Transverse colon (tissue), 3 donors: Measurements from ENCODE around the gene MSX2.

Source experiments
- CTCF ChIP-seq, 5 experiments: fragments of 200-600 bp in 3 of 5; fragments of 450-650 bp in 2 of 5; sonication (generic) in 3 of 5; IDR thresholded peaks; 1 replicate in 2 of 5; 2 replicates in 3 of 5; pipeline ENCODE4 v1.5.1; 2016 to 2017; ENCODE audit warnings: antibody characterized with exemption in 5 of 5, inconsistent platforms in 3 of 5, mild to moderate bottlenecking in 2 of 5, moderate library complexity in 1 of 5
- EP300 ChIP-seq: sonication (generic); formaldehyde crosslinking; IDR thresholded peaks from one replicate; pipeline ENCODE4 v1.6.1; 2017; ENCODE audit warnings: antibody characterized with exemption, low read depth
- POLR2A ChIP-seq: fragments of 450-650 bp; IDR thresholded peaks from one replicate; pipeline ENCODE4 v1.6.1; 2016; ENCODE audit warnings: antibody characterized with exemption, mild to moderate bottlenecking, moderate library complexity

DNA sequence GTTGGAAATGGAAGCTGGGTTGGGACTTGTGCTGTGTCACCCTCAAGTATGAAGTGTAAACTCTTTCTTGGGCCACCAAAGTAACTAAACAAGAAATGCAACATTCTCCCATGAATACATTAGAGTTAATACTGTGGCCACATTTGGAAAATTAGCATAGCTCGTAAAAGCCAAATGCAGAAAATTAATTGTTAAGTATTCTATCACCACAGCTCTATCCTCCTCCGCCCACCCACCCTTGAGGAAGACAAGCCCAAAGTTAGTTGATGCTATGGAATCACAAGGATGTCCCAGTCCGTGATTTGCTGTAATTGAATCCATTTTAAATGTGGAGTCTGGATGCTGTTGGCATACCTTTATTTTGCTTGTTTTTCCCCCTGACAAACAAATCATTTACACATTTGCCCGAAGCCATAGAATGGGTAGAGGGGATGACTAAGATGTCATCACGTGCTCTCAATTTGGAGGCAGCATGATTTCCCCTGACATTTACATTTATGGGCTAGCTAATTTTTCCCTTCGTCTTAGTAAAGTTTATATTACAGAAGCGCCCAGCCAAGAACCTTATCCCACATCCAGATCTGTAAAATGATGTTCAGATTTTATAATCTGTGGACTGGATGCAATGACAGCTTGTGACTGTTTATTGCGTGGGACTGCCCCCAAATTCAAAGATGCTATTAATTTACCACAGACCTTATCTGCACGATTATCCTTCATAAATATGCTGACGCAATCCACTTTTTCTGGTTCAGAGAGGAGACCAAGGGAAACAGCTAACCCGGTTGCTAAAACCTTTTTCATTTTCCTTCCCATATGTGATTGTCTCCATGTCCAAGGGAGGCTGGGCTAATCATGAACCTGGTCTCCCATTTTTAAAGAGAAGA, 3.7 kb downstream of the MSX2 start:
- TF ChIP-seq EP300, result no peak
- TF ChIP-seq CTCF (IDR thresholded peaks at IDR 0.05), result no peak
- no peak for TF ChIP-seq POLR2A
